Small intestine (tissue), 7 donors: ENCODE measurements around the gene TRAF3IP3. TPM values are rescaled to one million over a fixed set of nuclear protein-coding genes. Genes with fewer than 3 reads are reported as not detected.

ENCODE experiments used
- DNase-seq, 2 donors: peaks; one replicate each; pipeline versions ENCODE4 v3.0.0 to v3.0.0-alpha.2; 2013
- FAIRE-seq: peaks from 2 replicates; lab custom pipeline; 2012; peaks lifted over from hg19 to GRCh38; lab: Jason Lieb, UNC
- H3K27ac ChIP-seq, 3 donors: one replicate each; pipeline ENCODE4 v1.5.1; 2013; ENCODE audit warnings: low read length in 2 of 3, mild to moderate bottlenecking in 2 of 3, control low read depth in 1 of 3, inconsistent platforms in 1 of 3, low read depth in 1 of 3, moderate library complexity in 1 of 3
- H3K27me3 ChIP-seq, 3 donors: one replicate each; pipeline ENCODE4 v1.6.1; 2013; ENCODE audit warnings: low read length in 3 of 3, inconsistent platforms in 1 of 3; ENCODE audit not compliant: control insufficient read depth in 3 of 3, insufficient read depth in 3 of 3
- H3K36me3 ChIP-seq, 3 donors: one replicate each; pipeline ENCODE4 v1.6.1; 2013; ENCODE audit warnings: low read length in 3 of 3, inconsistent platforms in 1 of 3, low read depth in 1 of 3, mild to moderate bottlenecking in 1 of 3, moderate library complexity in 1 of 3; ENCODE audit not compliant: control insufficient read depth in 3 of 3, insufficient read depth in 2 of 3
- H3K4me1 ChIP-seq, 3 donors: one replicate each; pipeline ENCODE4 v1.6.1; 2013; ENCODE audit warnings: low read length in 2 of 3, inconsistent platforms in 1 of 3, low read depth in 1 of 3, mild to moderate bottlenecking in 1 of 3, moderate library complexity in 1 of 3; ENCODE audit not compliant: control insufficient read depth in 3 of 3, insufficient read depth in 2 of 3
- H3K4me3 ChIP-seq, 3 donors: one replicate each; pipeline ENCODE4 v1.5.1; 2013; ENCODE audit warnings: low read length in 3 of 3, control low read depth in 1 of 3, inconsistent platforms in 1 of 3, low read depth in 1 of 3, mild to moderate bottlenecking in 1 of 3, moderate library complexity in 1 of 3
- H3K9me3 ChIP-seq, 2 donors: one replicate each; pipeline ENCODE4 v1.6.1; 2013; ENCODE audit warnings: low read depth in 1 of 2, low read length in 1 of 2; ENCODE audit not compliant: control insufficient read depth in 2 of 2, insufficient read depth in 1 of 2
- WGBS, 3 donors: extraction: QIAGEN DNeasy Blood & Tissue Kit; methylation state at CpG; one replicate each; pipeline ENCODE4 v1.1.7; 2013; 5-methylcytosine and 5-hydroxymethylcytosine counted together
- polyA plus RNA-seq, 4 donors: library from polyadenylated mRNA; stranded (reverse) in 3 of 4; unstranded in 1 of 4; fragments of 200-250 nt in 3 of 4; fragments of 120-200 nt in 1 of 4; gene quantifications; one replicate each; pipeline versions ENCODE4 v1.2.1 to v1.2.3, GENCODE V29; 2013
- donor health status: healthy with polysubstance abuse.
- donor health status: control.
- donor health status: control.
- donor health status: Bipolar disorder and iron deficiency.
- donor health status: healthy.

The TRAF3IP3 gene
- polyA plus RNA-seq, 4 donors: 1.1 to 20.0 (median 5.8) TPM

- no peak for FAIRE-seq
- Histone ChIP-seq H3K4me3 (no peak overlapping the region), H3K9me3 (no peaks in the 10 kb centered on the region), H3K36me3 (no peaks in the 10 kb centered on the region), H3K27me3 (peaks cover 0 to 2% (median 0%) of the 10 kb centered on the region in 3 donors), H3K27ac (peak overlapping the region; percentile 34 to 69 (median 47)), H3K4me1 (peaks cover 0 to 22% (median 1%) of the 10 kb centered on the region in 3 donors)
- DNase-seq: peak in 1 of 2 donors; percentile 40
- 36 to 39% (median 36%) methylated on average over 5 of the region's 5 CpGs for WGBS, 3 donors
Measured at GRCh38 chr1:209751627-209752231, 4.1 kb upstream of the TRAF3IP3 start.

DNA sequence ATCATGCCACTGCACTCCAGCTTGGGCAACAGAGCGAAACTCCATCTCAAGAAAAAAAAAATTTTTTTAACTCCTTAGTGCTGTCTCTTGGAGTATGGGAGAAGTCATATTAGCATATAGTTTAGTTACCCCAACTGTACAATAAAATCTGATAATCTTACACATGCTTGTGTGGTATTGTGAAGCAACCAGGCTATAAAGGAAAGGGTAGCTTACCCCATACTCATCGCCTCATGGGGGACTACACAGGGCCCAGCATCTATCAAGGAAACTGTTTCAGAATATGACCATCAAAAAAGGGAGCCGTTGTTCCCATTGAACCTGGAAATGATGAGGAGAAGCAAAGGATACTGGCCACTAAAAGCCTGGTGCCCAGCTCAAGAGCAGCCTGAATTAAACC lies 3.0 kb upstream of the TRAF3IP3 start:
- no peak overlapping the region for H3K4me3 ChIP-seq
- H3K4me1 ChIP-seq: peaks cover 0 to 15% (median 1%) of the 10 kb centered on the region in 3 donors
- no peak for DNase-seq
- 91 to 96% (median 91%) methylated on average over 3 of the region's 3 CpGs for WGBS, 3 donors
- H3K27ac ChIP-seq: no peak overlapping the region
- FAIRE-seq: no peak
- H3K9me3 ChIP-seq: no peaks in the 10 kb centered on the region
- peaks cover 0 to 2% (median 0%) of the 10 kb centered on the region in 3 donors for H3K27me3 ChIP-seq
- H3K36me3 ChIP-seq: no peaks in the 10 kb centered on the region

DNA sequence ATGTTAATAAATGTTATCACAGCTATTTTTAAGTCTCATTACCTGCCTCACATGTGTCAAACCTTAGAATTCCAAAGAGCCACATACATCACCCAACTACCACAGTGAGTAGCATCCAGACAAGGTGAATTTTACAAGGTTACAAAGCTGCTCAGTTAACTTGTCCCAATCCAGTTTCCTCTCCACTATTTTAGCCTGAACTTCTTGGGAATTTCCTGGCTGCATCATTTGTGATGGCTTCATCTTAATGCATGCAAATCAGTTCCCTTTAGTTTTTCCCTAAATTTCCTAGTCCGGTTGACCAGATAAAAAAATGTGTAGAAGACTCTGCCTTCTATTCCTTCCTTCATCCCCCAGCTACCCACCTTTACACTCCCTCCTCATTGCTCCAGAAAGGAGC lies 597 bp upstream of the TRAF3IP3 start:
- 67 to 79% (median 69%) methylated on average over 1 of the region's 1 CpG for WGBS, 3 donors
- Histone ChIP-seq H3K27me3 (peaks cover 0 to 2% (median 0%) of the 10 kb centered on the region in 3 donors), H3K4me1 (peaks cover 0 to 4% (median 0%) of the 10 kb centered on the region in 3 donors), H3K9me3 (no peaks in the 10 kb centered on the region), H3K36me3 (peaks cover 0 to 5% (median 0%) of the 10 kb centered on the region in 3 donors), H3K4me3 (no peak overlapping the region), H3K27ac (peak overlapping the region in 2 of 3 donors; percentile 51 to 88)
- FAIRE-seq (no peak), DNase-seq (no peak)

DNA sequence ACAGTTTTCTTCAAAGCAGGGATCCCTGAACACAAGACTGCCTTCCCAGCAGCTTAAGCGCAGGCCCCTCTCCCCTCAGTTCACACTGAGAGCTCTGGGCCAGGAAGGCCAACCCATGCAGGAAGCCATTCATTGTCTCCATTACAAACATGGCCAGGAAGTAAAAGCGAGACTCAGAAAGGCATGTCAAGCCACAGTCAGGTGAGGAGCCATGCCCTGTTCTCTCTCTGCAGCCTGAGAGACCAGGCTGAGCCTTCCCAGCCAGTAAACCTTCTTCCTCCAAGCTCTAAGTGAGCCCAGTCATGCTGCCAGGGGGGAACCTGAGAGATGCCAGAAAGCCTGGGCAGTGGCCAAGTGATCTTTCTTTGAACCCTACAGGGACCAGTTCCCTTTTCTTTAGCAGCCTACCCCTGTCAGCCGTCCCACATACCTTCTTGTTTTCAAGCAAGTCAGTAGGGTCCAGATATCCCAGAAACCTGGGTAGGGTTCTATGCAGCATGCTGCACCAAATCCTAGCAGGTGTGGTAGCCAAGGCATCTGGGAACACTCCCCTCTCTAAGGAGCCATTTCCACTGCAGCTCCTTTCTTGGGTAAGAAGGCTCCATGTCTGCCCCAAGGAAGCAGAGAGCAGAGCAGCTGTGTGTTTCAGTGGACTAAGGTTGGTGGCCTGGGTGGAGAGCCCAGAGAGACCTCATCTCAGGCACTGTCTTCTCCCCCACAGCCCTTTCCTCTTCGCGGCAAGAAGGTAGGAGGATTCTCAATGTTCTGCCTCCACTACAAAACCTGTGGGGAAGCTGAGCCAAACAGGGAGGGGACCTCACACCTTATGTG lies 977 bp downstream of the TRAF3IP3 start:
- WGBS, 3 donors: 58 to 85% (median 74%) methylated on average over 5 of the region's 5 CpGs
- DNase-seq (peak in 1 of 2 donors; percentile 12), FAIRE-seq (no peak)
- Histone ChIP-seq H3K4me1 (peaks cover 0 to under 1% (median 0%) of the 10 kb centered on the region in 3 donors), H3K36me3 (peaks cover 0 to 5% (median 2%) of the 10 kb centered on the region in 3 donors), H3K27me3 (peaks cover 0 to 2% (median 0%) of the 10 kb centered on the region in 3 donors), H3K27ac (peak overlapping the region; percentile 2 to 88 (median 51)), H3K9me3 (no peaks in the 10 kb centered on the region), H3K4me3 (peak overlapping the region; percentile 14 to 41 (median 27))

GRCh38 chr1:209758400-209758799 lies 2.5 kb downstream of the TRAF3IP3 start:
- 44 to 72% (median 58%) methylated on average over 3 of the region's 3 CpGs for WGBS, 3 donors
- H3K27me3 ChIP-seq: peaks cover 0 to 2% (median 0%) of the 10 kb centered on the region in 3 donors
- H3K4me1 ChIP-seq: no peaks in the 10 kb centered on the region
- no peak overlapping the region for H3K27ac ChIP-seq
- H3K4me3 ChIP-seq: no peak overlapping the region
- no peak for DNase-seq
- FAIRE-seq: no peak
- H3K36me3 ChIP-seq: peaks cover 0 to 8% (median 2%) of the 10 kb centered on the region in 3 donors
- no peaks in the 10 kb centered on the region for H3K9me3 ChIP-seq

GRCh38 chr1:209759829-209760359 lies 4.0 kb downstream of the TRAF3IP3 start:
- H3K4me3 ChIP-seq: no peak overlapping the region
- peaks cover 0 to 2% (median 0%) of the 10 kb centered on the region in 3 donors for H3K27me3 ChIP-seq
- no peak for DNase-seq
- 94 to 95% (median 95%) methylated on average over 12 of the region's 12 CpGs for WGBS, 3 donors
- no peaks in the 10 kb centered on the region for H3K9me3 ChIP-seq
- H3K36me3 ChIP-seq: peaks cover 0 to 8% (median 2%) of the 10 kb centered on the region in 3 donors
- H3K4me1 ChIP-seq: no peaks in the 10 kb centered on the region
- FAIRE-seq: no peak
- no peak overlapping the region for H3K27ac ChIP-seq

DNA sequence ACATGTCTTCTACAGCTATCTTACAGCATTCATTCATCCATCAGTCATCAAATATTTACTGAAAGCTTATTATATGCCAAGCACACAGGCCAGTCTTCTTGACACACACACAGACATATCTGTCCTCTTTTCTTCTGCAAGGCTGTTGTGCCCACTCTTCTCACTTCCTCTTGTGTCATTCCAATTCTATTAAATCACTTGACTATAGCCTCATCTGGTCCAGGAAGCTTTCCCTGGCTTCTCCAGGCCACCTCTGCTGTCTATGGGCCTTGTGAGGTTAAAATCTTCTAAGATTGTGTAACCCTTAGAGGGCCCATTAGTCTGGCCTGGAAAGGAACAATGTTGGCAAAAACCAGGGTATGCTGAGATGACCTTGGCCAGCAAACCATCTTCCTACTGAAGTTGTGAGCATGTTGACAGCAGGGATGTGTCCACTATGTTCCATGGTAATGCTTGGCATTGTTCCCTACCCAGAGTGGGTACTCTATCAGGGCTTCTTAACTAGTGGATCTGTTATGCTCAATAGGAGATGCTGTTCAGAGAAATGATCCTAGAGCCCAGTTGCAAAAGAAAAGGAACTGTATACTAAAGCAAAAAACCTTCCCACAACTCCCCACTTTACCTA lies 5.3 kb downstream of the TRAF3IP3 start:
- Histone ChIP-seq H3K27ac (no peak overlapping the region), H3K36me3 (peaks cover 0 to 8% (median 2%) of the 10 kb centered on the region in 3 donors), H3K4me3 (no peak overlapping the region), H3K27me3 (no peaks in the 10 kb centered on the region), H3K9me3 (no peaks in the 10 kb centered on the region), H3K4me1 (peaks cover 0 to 7% (median 0%) of the 10 kb centered on the region in 3 donors)
- no peak for FAIRE-seq
- no peak for DNase-seq

DNA sequence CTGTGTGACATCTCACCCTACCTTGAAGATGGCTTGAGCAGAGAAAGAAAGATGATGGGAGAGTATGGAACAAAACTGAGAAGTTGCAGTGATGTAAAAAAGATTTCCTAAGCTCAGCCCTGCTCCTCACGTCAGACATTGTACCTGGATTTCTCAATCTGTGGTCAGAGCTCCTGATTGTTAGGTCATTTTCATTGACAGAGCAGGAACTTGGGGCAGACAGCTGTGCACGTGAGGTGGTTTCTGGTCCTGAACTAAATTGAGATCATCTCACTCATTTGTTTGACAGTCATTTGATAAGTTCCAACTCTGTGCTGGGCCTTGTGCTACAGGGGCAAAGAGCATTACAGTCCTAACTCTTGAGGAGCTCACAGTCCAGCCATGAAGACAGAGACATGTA lies 10.2 kb downstream of the TRAF3IP3 start:
- FAIRE-seq (no peak), DNase-seq (peak in 1 of 2 donors; percentile 83)
- 36 to 56% (median 42%) methylated on average over 2 of the region's 2 CpGs for WGBS, 3 donors
- Histone ChIP-seq H3K4me3 (no peak overlapping the region), H3K27ac (peak overlapping the region in 1 of 3 donors; percentile 88), H3K9me3 (no peaks in the 10 kb centered on the region), H3K36me3 (peaks cover 0 to 3% (median 0%) of the 10 kb centered on the region in 3 donors), H3K27me3 (no peaks in the 10 kb centered on the region), H3K4me1 (peaks cover 0 to 19% (median 3%) of the 10 kb centered on the region in 3 donors)
